Urinary bladder (tissue), 4 donors: ENCODE data around the gene OR10A5. TPM values are rescaled to one million over a fixed set of nuclear protein-coding genes. Genes with fewer than 3 reads are reported as not detected.
"Not testable (repeated sequence)": the region's sequence is repeated elsewhere in the genome, so short reads cannot be mapped to it uniquely, and the experiment has no call there.

Source experiments
- DNase-seq: peaks from one replicate; pipeline ENCODE4 v3.0.0-alpha.2; 2015; ENCODE audit errors: extremely low spot score
- H3K27ac ChIP-seq: one replicate; pipeline ENCODE4 v1.5.1; 2013; ENCODE audit warnings: low read depth, mild to moderate bottlenecking, moderate library complexity
- H3K36me3 ChIP-seq: one replicate; pipeline ENCODE4 v1.6.1; 2013; ENCODE audit warnings: mild to moderate bottlenecking, moderate library complexity; ENCODE audit not compliant: insufficient read depth
- H3K4me1 ChIP-seq: one replicate; pipeline ENCODE4 v1.6.1; 2013; ENCODE audit warnings: mild to moderate bottlenecking, moderate library complexity; ENCODE audit not compliant: insufficient read depth
- H3K4me3 ChIP-seq: one replicate; pipeline ENCODE4 v1.5.1; 2013; ENCODE audit warnings: low read depth, low read length
- WGBS: extraction: QIAGEN DNeasy Blood & Tissue Kit; methylation state at CpG from one replicate; pipeline ENCODE4 v1.1.7; 2013; 5-methylcytosine and 5-hydroxymethylcytosine counted together
- polyA plus RNA-seq: library from polyadenylated mRNA; stranded (reverse); fragments of 200-250 nt; gene quantifications from one replicate; pipeline ENCODE4 v1.2.3, GENCODE V29; 2013
- total RNA-seq: library from RNA; depleted of rRNA; stranded (reverse); fragments of >200 nt; gene quantifications from one replicate; pipeline ENCODE4 v1.2.3, GENCODE V29; 2014
- donor health status: healthy with polysubstance abuse.
- donor health status: healthy.

Gene OR10A5
- total and polyA plus RNA-seq, 2 donors, result not detected

DNA sequence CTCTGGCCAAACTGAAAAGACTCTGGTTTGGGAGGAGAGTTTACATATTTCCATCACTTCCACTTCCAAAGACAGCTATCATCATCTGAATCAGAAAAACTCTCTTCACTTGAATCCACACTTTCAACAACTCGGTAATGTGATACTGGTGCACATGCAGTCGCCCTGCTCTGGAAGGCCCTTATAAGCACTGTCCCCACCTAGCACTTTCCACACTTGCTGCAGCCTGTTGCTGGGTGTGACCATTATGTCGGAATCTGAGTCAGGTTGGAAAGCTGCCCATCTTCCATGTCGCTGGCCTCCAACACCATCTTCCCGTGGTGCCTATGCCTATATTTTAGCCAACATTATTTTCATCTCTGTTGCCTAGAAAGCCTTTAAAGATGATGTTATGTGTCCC, 1.1 kb upstream of the OR10A5 start:
- no peak overlapping the region for H3K27ac ChIP-seq
- no peak overlapping the region for H3K4me3 ChIP-seq
- no peaks in the 10 kb centered on the region for H3K4me1 ChIP-seq
- no peak for DNase-seq
- 89% methylated on average over 5 of the region's 5 CpGs for WGBS
- no peaks in the 10 kb centered on the region for H3K36me3 ChIP-seq

DNA sequence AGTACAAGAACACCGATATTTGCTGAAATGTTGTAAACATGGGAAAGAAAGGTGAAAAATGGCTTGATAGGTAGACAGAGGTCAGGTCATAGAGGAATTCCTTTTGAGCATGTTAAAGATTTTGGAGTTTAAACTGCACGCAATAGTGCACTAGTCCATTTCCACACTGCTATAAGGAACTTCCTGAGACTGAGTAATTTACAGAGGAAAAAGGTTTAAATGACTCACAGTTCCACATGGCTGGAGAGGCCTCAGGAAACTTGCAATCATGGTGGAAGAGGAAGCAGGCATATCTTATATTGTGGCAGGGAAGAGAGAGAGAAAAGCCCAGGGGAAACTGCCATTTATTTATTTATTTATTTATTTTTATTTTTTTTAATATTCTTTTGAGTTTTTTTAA, 5.0 kb downstream of the OR10A5 start:
- Histone ChIP-seq H3K36me3 (no peaks in the 10 kb centered on the region), H3K4me3 (no peak overlapping the region), H3K27ac (no peak overlapping the region), H3K4me1 (no peaks in the 10 kb centered on the region)
- 82% methylated on average over 2 of the region's 2 CpGs for WGBS
- DNase-seq, result no peak

DNA sequence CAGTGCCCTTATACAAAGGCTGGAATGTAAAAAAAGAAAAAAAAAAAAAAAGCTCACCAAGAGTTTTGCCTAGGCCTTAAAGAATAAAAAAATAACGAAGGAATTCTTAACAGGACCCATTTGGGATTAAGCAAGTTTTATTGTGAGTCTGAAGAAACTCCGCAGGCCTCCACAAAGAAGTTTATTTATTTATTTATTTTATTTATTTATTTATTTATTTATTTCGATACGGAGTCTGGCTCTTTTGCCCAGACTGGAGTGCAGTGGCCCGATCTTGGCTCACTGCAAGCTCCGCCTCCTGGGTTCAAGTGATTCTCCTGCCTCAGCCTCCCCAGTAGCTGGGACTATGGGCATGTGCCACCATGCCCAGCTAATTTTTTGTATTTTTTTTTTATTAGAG, 9.3 kb downstream of the OR10A5 start:
- 95% methylated on average over 6 of the region's 6 CpGs for WGBS
- H3K4me1 ChIP-seq, DNase-seq, H3K36me3 ChIP-seq, H3K4me3 ChIP-seq, H3K27ac ChIP-seq: not testable (repeated sequence)

DNA sequence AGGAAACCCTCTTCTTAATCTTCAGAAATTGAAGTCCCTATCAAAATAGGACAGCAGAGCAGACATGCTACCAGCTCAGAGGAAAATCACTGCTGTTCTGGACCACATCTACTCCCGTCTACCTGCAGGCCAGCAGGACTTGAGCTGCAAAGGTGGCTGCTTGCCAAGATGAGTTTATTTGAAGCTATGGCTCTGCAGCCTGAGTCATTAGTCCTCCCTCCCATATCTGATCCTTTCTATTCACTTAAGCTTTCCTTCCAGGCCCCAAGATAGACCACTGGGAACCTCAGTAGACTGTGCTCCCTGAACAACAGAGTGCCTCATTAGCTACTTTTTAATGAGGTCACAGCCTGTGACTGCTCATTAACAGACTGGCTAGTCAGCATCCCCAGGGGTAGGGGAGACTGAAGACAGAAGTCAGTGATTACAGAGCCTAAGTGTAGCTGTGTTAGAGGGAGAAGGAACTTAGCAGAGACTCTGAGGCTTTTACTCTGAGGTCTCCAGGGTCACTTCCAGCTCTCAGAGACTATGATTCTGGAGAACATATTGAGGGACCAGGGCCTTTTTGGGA, 10.6 kb downstream of the OR10A5 start:
- Histone ChIP-seq H3K4me3 (no peak overlapping the region), H3K27ac (no peak overlapping the region), H3K4me1 (no peaks in the 10 kb centered on the region), H3K36me3 (no peaks in the 10 kb centered on the region)
- no peak for DNase-seq
- WGBS, result 26% methylated on average over 1 of the region's 1 CpG

DNA sequence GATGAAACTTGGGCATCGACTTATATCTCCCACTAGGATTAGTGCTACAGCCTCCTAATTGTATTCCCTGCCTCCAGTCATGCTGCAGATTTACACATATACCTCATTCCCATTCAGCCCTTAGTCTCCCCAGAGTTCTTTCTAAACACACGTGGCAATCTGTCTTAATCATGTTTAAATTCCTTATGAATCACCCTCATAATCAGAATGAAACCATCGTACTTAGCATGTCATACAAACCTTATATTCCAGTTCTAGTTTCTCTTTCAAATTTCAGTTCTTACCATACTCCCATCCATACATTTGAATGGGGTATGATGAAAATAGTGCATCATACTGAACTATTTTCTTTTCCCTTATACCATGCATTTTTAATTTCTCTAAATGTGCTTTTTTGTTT, 11.4 kb downstream of the OR10A5 start:
- 51% methylated on average over 3 of the region's 3 CpGs for WGBS
- no peaks in the 10 kb centered on the region for H3K36me3 ChIP-seq
- DNase-seq, result no peak
- no peaks in the 10 kb centered on the region for H3K4me1 ChIP-seq
- no peak overlapping the region for H3K4me3 ChIP-seq
- no peak overlapping the region for H3K27ac ChIP-seq

DNA sequence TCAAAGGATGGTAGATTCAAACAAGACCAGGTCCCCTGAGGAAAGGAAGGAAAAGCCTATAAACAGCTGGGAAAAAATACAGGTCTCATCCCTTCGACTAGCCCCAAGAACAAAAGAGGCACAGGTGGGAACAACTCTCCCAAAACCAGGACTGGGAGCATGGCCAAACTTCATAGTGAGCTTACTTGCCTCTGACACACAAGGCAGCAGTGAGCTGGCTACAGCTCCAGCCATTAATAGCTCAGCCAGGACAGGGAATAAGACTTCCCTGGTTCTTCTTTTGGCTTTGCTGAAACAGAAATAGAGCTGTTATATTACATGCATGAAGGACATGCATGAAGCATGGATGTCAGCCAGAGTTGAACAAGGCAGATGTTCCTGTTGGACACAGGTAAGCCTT, 17.5 kb downstream of the OR10A5 start, which contains the start of gene OR10A2:
OR10A2 (plus strand) TSS at position 97 of the 400 bp plus-strand sequence. CDS start 6,698 bp downstream, outside the sequence.
- Histone ChIP-seq H3K36me3 (no peaks in the 10 kb centered on the region), H3K27ac (no peak within 1 kb of the TSS), H3K4me1 (no peaks in the 10 kb centered on the region), H3K4me3 (no peak within 1 kb of the TSS)
- no peak for DNase-seq
- WGBS, result 35% methylated on average over 1 of the region's 1 CpG

DNA sequence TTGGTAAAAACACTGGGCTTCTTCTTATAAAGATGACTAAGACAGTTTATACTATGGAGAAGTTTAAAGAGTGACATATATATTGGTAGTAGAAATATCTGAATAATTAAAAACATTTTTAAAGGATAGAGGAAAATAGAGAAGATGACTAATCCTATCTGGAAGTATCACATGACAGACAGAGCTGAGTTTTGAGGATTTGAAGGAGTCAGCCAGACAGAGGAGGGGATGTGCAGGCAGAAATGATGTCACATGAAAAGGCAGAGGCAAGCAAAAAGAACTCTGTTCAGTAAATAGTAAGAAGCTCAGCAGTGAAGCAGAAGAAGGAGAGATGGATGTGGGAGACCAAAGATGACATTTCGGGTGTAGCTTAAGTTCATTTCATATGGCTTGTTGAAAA, 19.0 kb downstream of the OR10A5 start:
- H3K4me1 ChIP-seq, result no peaks in the 10 kb centered on the region
- H3K4me3 ChIP-seq, result no peak overlapping the region
- 86% methylated on average over 1 of the region's 1 CpG for WGBS
- H3K27ac ChIP-seq, result no peak overlapping the region
- no peak for DNase-seq
- H3K36me3 ChIP-seq, result no peaks in the 10 kb centered on the region

DNA sequence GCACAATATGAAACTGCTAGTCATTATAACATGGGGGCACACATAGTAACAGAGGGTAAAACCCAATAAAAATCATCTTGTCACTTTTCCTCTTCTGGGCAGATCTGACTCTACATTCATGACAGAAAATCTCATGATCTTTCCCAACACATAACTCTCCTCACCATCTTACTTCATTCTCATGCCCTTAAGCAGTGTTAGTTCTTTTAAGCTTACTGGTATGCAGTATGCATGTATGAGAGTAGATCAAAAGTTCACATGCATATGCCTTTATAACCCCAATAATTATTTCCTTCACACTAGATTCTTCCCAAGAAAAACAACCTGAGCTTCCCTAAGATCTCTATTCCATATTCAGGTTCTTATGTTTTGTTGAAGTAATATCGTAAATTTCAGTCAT, 25.8 kb downstream of the OR10A5 start:
- Histone ChIP-seq H3K4me1 (no peaks in the 10 kb centered on the region), H3K4me3 (no peak overlapping the region), H3K27ac (no peak overlapping the region), H3K36me3 (no peaks in the 10 kb centered on the region)
- 83% methylated on average over 1 of the region's 1 CpG for WGBS
- DNase-seq, result no peak

DNA sequence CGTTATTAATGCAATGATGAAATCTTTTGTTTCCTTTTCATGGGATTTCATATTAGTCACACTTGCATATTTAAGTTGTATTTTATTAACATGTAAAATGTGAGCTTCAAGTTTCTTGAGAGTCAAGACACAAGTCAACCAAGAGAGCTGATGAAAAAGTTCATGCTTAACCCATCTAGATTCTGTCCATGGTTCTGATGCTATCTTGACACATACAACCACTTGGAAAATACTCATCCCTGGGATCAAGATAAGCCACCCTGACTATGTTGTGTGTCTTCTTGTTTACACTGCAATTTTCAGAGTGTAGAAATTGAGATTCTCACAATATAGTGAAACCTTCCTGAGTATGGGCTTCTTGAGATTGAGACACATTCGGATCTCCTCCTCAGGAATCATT, 30.3 kb downstream of the OR10A5 start:
- no peak for DNase-seq
- Histone ChIP-seq H3K4me3 (no peak overlapping the region), H3K4me1 (no peaks in the 10 kb centered on the region), H3K36me3 (no peaks in the 10 kb centered on the region), H3K27ac (no peak overlapping the region)
- WGBS, result 82% methylated on average over 2 of the region's 2 CpGs

DNA sequence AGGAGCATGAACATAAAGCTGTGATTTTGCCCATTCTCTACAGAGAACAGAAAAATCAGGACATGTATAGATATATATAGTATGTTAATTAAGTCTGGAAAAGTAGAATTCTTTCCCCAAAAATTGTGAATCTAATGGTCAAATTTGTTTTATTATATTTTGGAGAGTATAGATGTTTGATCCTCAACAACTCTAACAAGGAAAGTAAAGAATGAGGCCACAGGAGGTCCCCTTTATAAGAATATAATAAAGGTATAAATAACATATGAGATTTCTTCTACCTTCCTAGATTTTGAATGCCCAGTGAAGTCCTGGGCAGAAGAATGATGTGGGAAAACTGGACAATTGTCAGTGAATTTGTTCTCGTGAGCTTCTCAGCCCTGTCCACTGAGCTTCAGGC, 30.8 kb downstream of the OR10A5 start, which contains the start of gene OR10A4:
OR10A4 (plus strand) TSS at position 301 of the 400 bp plus-strand sequence; CDS start at position 324, 23 bp downstream.
- Histone ChIP-seq H3K27ac (no peak within 1 kb of the TSS), H3K4me1 (no peaks in the 10 kb centered on the region), H3K36me3 (no peaks in the 10 kb centered on the region), H3K4me3 (no peak within 1 kb of the TSS)
- 91% methylated on average over 1 of the region's 1 CpG for WGBS
- DNase-seq, result no peak

DNA sequence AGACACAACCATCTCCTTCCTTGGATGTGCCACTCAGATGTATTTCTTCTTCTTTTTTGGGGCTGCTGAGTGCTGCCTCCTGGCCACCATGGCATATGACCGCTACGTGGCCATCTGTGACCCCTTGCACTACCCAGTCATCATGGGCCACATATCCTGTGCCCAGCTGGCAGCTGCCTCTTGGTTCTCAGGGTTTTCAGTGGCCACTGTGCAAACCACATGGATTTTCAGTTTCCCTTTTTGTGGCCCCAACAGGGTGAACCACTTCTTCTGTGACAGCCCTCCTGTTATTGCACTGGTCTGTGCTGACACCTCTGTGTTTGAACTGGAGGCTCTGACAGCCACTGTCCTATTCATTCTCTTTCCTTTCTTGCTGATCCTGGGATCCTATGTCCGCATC, 31.4 kb downstream of the OR10A5 start:
- WGBS, result 87% methylated on average over 3 of the region's 3 CpGs
- no peak overlapping the region for H3K27ac ChIP-seq

DNA sequence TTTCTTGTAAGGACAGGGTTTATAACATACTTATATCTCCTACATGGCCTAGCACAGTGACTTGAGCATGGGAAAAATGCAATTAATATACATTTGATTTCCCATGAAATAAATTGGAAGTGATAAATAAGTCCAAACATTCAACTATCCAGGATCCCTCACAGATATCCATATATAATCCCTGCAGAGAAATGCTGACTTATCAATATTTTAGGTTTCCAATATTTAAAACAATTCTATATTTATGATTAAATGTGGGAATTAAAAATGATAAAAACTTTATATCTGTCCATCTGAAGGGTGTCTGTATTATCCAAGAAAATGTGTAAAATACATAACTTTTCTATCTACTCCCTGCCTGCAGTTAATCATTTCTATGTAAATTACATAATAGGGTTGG, 37.3 kb downstream of the OR10A5 start:
- DNase-seq, result no peak
- no peaks in the 10 kb centered on the region for H3K4me1 ChIP-seq
- H3K4me3 ChIP-seq, result no peak overlapping the region
- no peak overlapping the region for H3K27ac ChIP-seq
- no peaks in the 10 kb centered on the region for H3K36me3 ChIP-seq

More for the DNA sequence above, 31.4 kb downstream of the OR10A5 start:
- Histone ChIP-seq H3K36me3 (no peaks in the 10 kb centered on the region), H3K4me3 (no peak overlapping the region), H3K4me1 (no peaks in the 10 kb centered on the region)
- no peak for DNase-seq

DNA sequence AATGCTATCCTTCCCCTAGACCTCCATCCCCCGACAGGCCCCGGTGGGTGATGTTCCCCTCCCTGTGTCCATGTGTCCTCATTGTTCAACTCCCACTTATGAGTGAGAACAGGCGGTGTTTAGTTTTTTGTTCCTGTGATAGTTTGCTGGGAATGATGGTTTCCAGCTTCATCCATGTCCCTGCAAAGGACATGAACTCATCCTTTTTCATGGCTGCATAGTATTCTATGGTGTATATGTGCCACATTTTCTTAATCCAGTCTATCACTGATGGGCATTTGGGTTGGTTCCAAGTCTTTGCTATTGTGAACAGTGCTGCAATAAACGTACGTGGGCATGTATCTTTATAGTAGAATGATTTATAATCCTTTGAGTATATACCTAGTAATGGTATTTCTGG, 42.2 kb downstream of the OR10A5 start:
- WGBS, result 91% methylated on average over 5 of the region's 5 CpGs
- H3K36me3 ChIP-seq, H3K4me3 ChIP-seq, H3K27ac ChIP-seq, H3K4me1 ChIP-seq, DNase-seq: not testable (repeated sequence)

DNA sequence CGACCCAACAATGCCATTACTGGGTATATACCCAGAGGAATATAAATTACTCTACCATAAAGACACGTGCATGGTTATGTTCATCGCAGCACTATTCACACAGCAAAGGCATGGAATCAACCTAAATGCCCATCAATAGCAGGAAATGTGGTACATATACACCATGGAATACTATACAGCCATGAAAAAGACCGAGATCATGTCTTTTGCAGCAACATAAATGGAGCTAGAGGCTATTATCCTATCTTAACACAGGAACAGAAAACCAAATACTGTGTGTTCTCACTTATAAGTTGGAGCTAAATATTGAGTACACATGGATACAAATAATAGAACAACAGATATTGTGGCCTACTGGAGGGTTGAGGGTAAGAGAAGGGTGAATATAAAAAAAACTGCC, 43.3 kb downstream of the OR10A5 start:
- DNase-seq, result no peak

DNA sequence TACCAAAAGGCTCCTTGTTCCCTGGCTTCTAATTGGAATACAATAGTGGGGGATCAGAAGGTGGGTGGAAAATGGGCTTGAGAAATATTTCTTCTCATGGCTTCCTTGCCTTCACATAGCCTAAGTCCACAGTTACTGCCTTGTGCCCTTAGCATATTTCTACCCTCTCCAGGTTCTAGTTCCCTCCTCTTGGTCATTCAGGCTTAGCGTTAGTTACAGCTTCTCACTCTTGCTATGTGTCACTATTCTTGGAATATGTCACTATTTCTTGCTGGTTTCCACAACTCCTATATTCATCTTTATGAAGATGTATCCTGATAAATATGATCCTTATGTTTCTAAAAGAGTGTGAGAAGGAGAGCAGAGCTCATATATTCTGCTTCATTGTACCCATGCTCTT, 44.4 kb downstream of the OR10A5 start:
- Histone ChIP-seq H3K36me3 (no peaks in the 10 kb centered on the region), H3K27ac (no peak overlapping the region), H3K4me3 (no peak overlapping the region), H3K4me1 (no peaks in the 10 kb centered on the region)
- WGBS, result 90% methylated on average over 1 of the region's 1 CpG
- DNase-seq, result no peak

More for the DNA sequence above, 43.3 kb downstream of the OR10A5 start:
- Histone ChIP-seq H3K4me3 (no peak overlapping the region), H3K27ac (no peak overlapping the region), H3K36me3 (no peaks in the 10 kb centered on the region), H3K4me1 (no peaks in the 10 kb centered on the region)
- WGBS, result 86% methylated on average over 4 of the region's 4 CpGs
